Smooth muscle cell (in vitro differentiated cells): ENCODE results near the gene CCDC107. TPM values are rescaled to one million over a fixed set of nuclear protein-coding genes. Genes with fewer than 3 reads are reported as not detected.

Experiments
- DNase-seq: peaks from one replicate; lab custom pipeline; 2025; ENCODE audit not compliant: unreplicated experiment; lab: John Stamatoyannopoulos, UW
- H2AFZ ChIP-seq: fragments of 200-600 bp; sonication (generic); 2 replicates; pipeline ENCODE4 v1.6.0; 2016; ENCODE audit warnings: antibody characterized with exemption, low read depth, mild to moderate bottlenecking
- H3F3A ChIP-seq: fragments of 200-600 bp; sonication (generic); 2 replicates; pipeline ENCODE4 v1.6.0; 2017; ENCODE audit warnings: antibody characterized with exemption, low read depth
- H3K27ac ChIP-seq: fragments of 200-600 bp; sonication (generic); 2 replicates; pipeline ENCODE4 v1.5.1; 2016; ENCODE audit warnings: low read depth, mild to moderate bottlenecking
- H3K27me3 ChIP-seq: fragments of 200-600 bp; sonication (generic); 2 replicates; pipeline ENCODE4 v1.6.1; 2016; ENCODE audit warnings: low read depth, mild to moderate bottlenecking
- H3K36me3 ChIP-seq: fragments of 200-600 bp; sonication (generic); 2 replicates; pipeline ENCODE4 v1.5.1; 2016; ENCODE audit warnings: low read depth
- H3K4me1 ChIP-seq: fragments of 200-600 bp; sonication (generic); 2 replicates; pipeline ENCODE4 v1.5.1; 2016; ENCODE audit warnings: low read depth
- H3K4me2 ChIP-seq: fragments of 200-600 bp; sonication (generic); 2 replicates; pipeline ENCODE4 v1.6.0; 2016; ENCODE audit warnings: mild to moderate bottlenecking
- H3K4me3 ChIP-seq: fragments of 200-600 bp; sonication (generic); 2 replicates; pipeline ENCODE4 v1.5.1; 2016; ENCODE audit warnings: mild to moderate bottlenecking
- H3K79me2 ChIP-seq: fragments of 200-600 bp; sonication (generic); 2 replicates; pipeline ENCODE4 v1.6.0; 2016; ENCODE audit warnings: low read depth, mild to moderate bottlenecking
- H3K9ac ChIP-seq: fragments of 200-600 bp; sonication (generic); 2 replicates; pipeline ENCODE4 v1.6.0; 2016; ENCODE audit warnings: low read depth
- H3K9me3 ChIP-seq: fragments of 200-600 bp; sonication (generic); replicated peaks from 2 replicates; pipeline ENCODE4 v1.5.1; 2016; ENCODE audit warnings: low read depth
- H4K20me1 ChIP-seq: fragments of 200-600 bp; sonication (generic); 2 replicates; pipeline ENCODE4 v1.6.0; 2016; ENCODE audit warnings: low read depth
- CTCF ChIP-seq: fragments of 200-600 bp; sonication (generic); IDR thresholded peaks from 2 replicates; pipeline ENCODE4 v1.5.1; 2017; ENCODE audit warnings: borderline replicate concordance, mild to moderate bottlenecking, antibody characterized with exemption; ENCODE audit not compliant: insufficient read depth, poor library complexity, severe bottlenecking
- WGBS: methylation state at CpG from one replicate; pipeline ENCODE4 v1.1.7; 2016; ENCODE audit warnings: low lambda C conversion rate; 5-methylcytosine and 5-hydroxymethylcytosine counted together
- polyA plus RNA-seq: library from polyadenylated mRNA; unstranded; fragments of >200 nt; fragmentation: Nextera tagmentation; extraction: Ambion mirVana; gene quantifications from 2 replicates; pipeline ENCODE4 v1.2.1, GENCODE V29; 2016
- total RNA-seq: library from RNA; depleted of rRNA; stranded (reverse); fragments of >200 nt; gene quantifications from 2 replicates; pipeline ENCODE4 v1.2.3, GENCODE V29; 2014

The CCDC107 gene
- total and polyA plus RNA-seq, 2 experiments from 2014 or later: 19.6 to 37.1 TPM

- no peaks in the 10 kb centered on the region for H3K9me3 ChIP-seq
- no peaks in the 10 kb centered on the region for H3K27me3 ChIP-seq
- no peaks in the 10 kb centered on the region for H3K79me2 ChIP-seq
- peaks cover 23% of the 10 kb centered on the region for H4K20me1 ChIP-seq
- TF ChIP-seq CTCF: no peak
- H3K4me3 ChIP-seq: no peak overlapping the region
- H3K4me2 ChIP-seq: no peak overlapping the region
- no peaks in the 10 kb centered on the region for H3K4me1 ChIP-seq
- H2AFZ ChIP-seq: no peak overlapping the region
- DNase-seq: no peak
- no peak overlapping the region for H3K9ac ChIP-seq
- H3F3A ChIP-seq: peaks cover 20% of the 10 kb centered on the region
- peaks cover 29% of the 10 kb centered on the region for H3K36me3 ChIP-seq
- 94% methylated on average over 11 of the region's 11 CpGs for WGBS
- no peak overlapping the region for H3K27ac ChIP-seq
These were observed 41.9 kb downstream of the CCDC107 start for GRCh38 chr9:35700031-35700430.

- H3K9ac ChIP-seq: no peak overlapping the region
- no peaks in the 10 kb centered on the region for H3K9me3 ChIP-seq
- no peak overlapping the region for H3K27ac ChIP-seq
- no peak for TF ChIP-seq CTCF
- H3K4me3 ChIP-seq: no peak overlapping the region
- peaks cover 29% of the 10 kb centered on the region for H3K36me3 ChIP-seq
- no peak overlapping the region for H3K4me2 ChIP-seq
- H3F3A ChIP-seq: peaks cover 15% of the 10 kb centered on the region
- no peak overlapping the region for H2AFZ ChIP-seq
- no peaks in the 10 kb centered on the region for H3K79me2 ChIP-seq
- H3K27me3 ChIP-seq: no peaks in the 10 kb centered on the region
- H3K4me1 ChIP-seq: no peaks in the 10 kb centered on the region
- peaks cover 21% of the 10 kb centered on the region for H4K20me1 ChIP-seq
- no peak for DNase-seq
These were observed 42.9 kb downstream of the CCDC107 start for GRCh38 chr9:35700942-35701341.

- Histone ChIP-seq H3K9ac (no peak overlapping the region), H3K27me3 (no peaks in the 10 kb centered on the region), H3K9me3 (no peaks in the 10 kb centered on the region), H4K20me1 (peaks cover 24% of the 10 kb centered on the region), H3F3A (peaks cover 11% of the 10 kb centered on the region), H3K79me2 (no peaks in the 10 kb centered on the region), H3K4me2 (no peak overlapping the region), H2AFZ (no peak overlapping the region), H3K27ac (no peak overlapping the region), H3K4me1 (no peaks in the 10 kb centered on the region), H3K36me3 (peaks cover 33% of the 10 kb centered on the region), H3K4me3 (no peak overlapping the region)
- WGBS: 99% methylated on average over 7 of the region's 7 CpGs
- no peak for TF ChIP-seq CTCF
- DNase-seq: no peak
These were observed 44.6 kb downstream of the CCDC107 start for GRCh38 chr9:35702696-35703095.

GRCh38 chr9:35703906-35704672 is 46.0 kb downstream of the CCDC107 start:
- H3K4me1 ChIP-seq: no peaks in the 10 kb centered on the region
- no peak overlapping the region for H3K9ac ChIP-seq
- H4K20me1 ChIP-seq: peaks cover 29% of the 10 kb centered on the region
- H3K79me2 ChIP-seq: no peaks in the 10 kb centered on the region
- H3K27ac ChIP-seq: no peak overlapping the region
- peaks cover 45% of the 10 kb centered on the region for H3K36me3 ChIP-seq
- no peak for TF ChIP-seq CTCF
- H3K27me3 ChIP-seq: no peaks in the 10 kb centered on the region
- peaks cover 11% of the 10 kb centered on the region for H3F3A ChIP-seq
- no peaks in the 10 kb centered on the region for H3K9me3 ChIP-seq
- H2AFZ ChIP-seq: no peak overlapping the region
- DNase-seq: no peak
- 98% methylated on average over 22 of the region's 26 CpGs for WGBS
- no peak overlapping the region for H3K4me3 ChIP-seq
- no peak overlapping the region for H3K4me2 ChIP-seq
